Heart right ventricle (tissue), 16 donors: ENCODE measurements around the gene GBE1. TPM values are rescaled to one million over a fixed set of nuclear protein-coding genes. Genes with fewer than 3 reads are reported as not detected.
A peak's percentile ranks its signal among the peaks of the same experiment; 100 is the strongest.

Experiments used
- ATAC-seq, 8 donors: fragments of 200-7000 bp; cut with Tn5 transposase; one replicate each; pipeline ENCODE4 v1.9.1; 2020; ENCODE audit warnings: mild to moderate bottlenecking in 8 of 8, moderate library complexity in 8 of 8, moderate number of reproducible peaks in 1 of 8
- DNase-seq, 2 donors: peaks; one replicate each; pipeline ENCODE4 v3.0.0-alpha.2; 2020
- H3K27ac ChIP-seq, 10 donors: fragments of 200-600 bp; sonication (generic) in 2 of 10; one replicate each; pipeline versions ENCODE4 v1.5.0 to v1.8.0; 2020 to 2022; ENCODE audit warnings: mild to moderate bottlenecking in 3 of 10
- H3K27me3 ChIP-seq, 7 donors: fragments of 200-600 bp; one replicate each; pipeline ENCODE4 v1.8.0; 2021 to 2022; ENCODE audit warnings: mild to moderate bottlenecking in 2 of 7
- H3K36me3 ChIP-seq, 9 donors: fragments of 200-600 bp; sonication (generic) in 1 of 9; one replicate each; pipeline versions ENCODE4 v1.5.0 to v1.8.0; 2020 to 2022; ENCODE audit warnings: mild to moderate bottlenecking in 2 of 9
- H3K4me1 ChIP-seq, 9 donors: fragments of 200-600 bp; sonication (generic) in 1 of 9; one replicate each; pipeline versions ENCODE4 v1.5.0 to v1.8.0; 2020 to 2022; ENCODE audit warnings: mild to moderate bottlenecking in 4 of 9
- H3K4me3 ChIP-seq, 10 donors: fragments of 200-600 bp; sonication (generic) in 2 of 10; one replicate each; pipeline versions ENCODE4 v1.5.0 to v1.8.0; 2020 to 2022; ENCODE audit warnings: mild to moderate bottlenecking in 7 of 10, moderate library complexity in 2 of 10
- H3K9me3 ChIP-seq, 11 donors: fragments of 200-600 bp in 10 of 11; sonication (generic) in 2 of 11; one replicate each; pipeline versions ENCODE4 v1.5.0 to v1.8.0; 2013 to 2022; ENCODE audit warnings: mild to moderate bottlenecking in 2 of 11, control low read depth in 1 of 11, moderate library complexity in 1 of 11
- CTCF ChIP-seq, 9 donors: fragments of 200-600 bp; sonication (generic) in 2 of 9; IDR thresholded peaks; one replicate each; pipeline versions ENCODE4 v1.5.0 to v1.8.0; 2021 to 2022; ENCODE audit warnings: antibody characterized with exemption in 9 of 9, mild to moderate bottlenecking in 5 of 9, moderate library complexity in 1 of 9
- WGBS, 2 donors: extraction: QIAGEN DNeasy Blood & Tissue Kit; methylation state at CpG; one replicate each; pipeline ENCODE4 v1.1.7; 2013; ENCODE audit warnings: inconsistent platforms in 1 of 2; 5-methylcytosine and 5-hydroxymethylcytosine counted together
- intact Hi-C, 10 donors: fragments of 100-400 bp; cut with DNase I; formaldehyde crosslinking; loops; one replicate each; pipeline versions ENCODE4 v1.11.1 to v1.14.2; 2022
- polyA plus RNA-seq, 2 donors: library from polyadenylated mRNA; stranded (reverse); fragments of 200-250 nt; gene quantifications; one replicate each; pipeline ENCODE4 v1.2.3, GENCODE V29; 2013
- total RNA-seq, 10 donors: library from RNA; stranded (reverse); fragmentation: NEBNext Ultra II Directional in 3 of 10; extraction: Animal tissue kit (Norgen Biotek cat#: 25700) in 3 of 10; gene quantifications; one replicate each; pipeline versions ENCODE4 v1.2.1 to v1.2.4, GENCODE V29; 2021 to 2023
- donor health status: Arrhythmogenic right ventricular cardiomyopathy.
- donor health status: ischemic (EF 13 %, LVEDD 7.1; RV severe dilation, severe dysfunction).
- donor health status: healthy with polysubstance abuse.
- donor health status: DM: no; HTN: yes; CAD: no.
- donor health status: DM: no; HTN: no; CAD: no.
- donor health status: ischemic (EF 25% LVEDD 6.9; RV normal size, moderate dysfunction).
- donor health status: ischemic (EF 25% LVEDD 5.7; RV mildly dilated, moderate dysfunction).
- donor health status: healthy.
- donor health status: DM: yes; HTN: yes; CAD: no.
- donor health status: Ischemic cardiomyopathy.
- donor health status: ischemic (EF 35%, LVEDD 5.7; RV mildly dilated, moderate dysfunction).
- donor health status: nonischemic (EF 11% LVEDD 7.7; RV severe dilation, severe dysfunction).
- donor health status: DM: yes; HTN: yes; CAD: no.
- donor health status: PGD.
- donor health status: ischemic (EF 29% LVEDD 5.4; RV normal size, mild dysfunction).
- donor health status: nonischemic (EF 23%, LVEDD 6.1; RV moderate dilation, normal function).

Gene GBE1
- total and polyA plus RNA-seq, 12 donors = 24.8 to 153 (median 98.8) TPM

GRCh38 chr3:81651139-81651538 lies 110.3 kb downstream of the GBE1 start:
- ATAC-seq (peak in 3 of 8 donors; percentile 29 to 68 (median 39)), DNase-seq (no peak)
- Histone ChIP-seq H3K27ac (peak overlapping the region in 3 of 10 donors; percentile 10 to 39 (median 32)), H3K4me1 (peaks cover 0 to 28% (median 10%) of the 10 kb centered on the region in 9 donors), H3K36me3 (peaks cover 0 to 34% (median 0%) of the 10 kb centered on the region in 9 donors), H3K4me3 (no peak overlapping the region), H3K27me3 (no peaks in the 10 kb centered on the region), H3K9me3 (no peaks in the 10 kb centered on the region)
- intact Hi-C loops = no loop called here
- no peak for TF ChIP-seq CTCF (IDR thresholded peaks at IDR 0.05)
- WGBS, 2 donors = 47 to 52% methylated on average over 4 of the region's 4 CpGs

- H3K27me3 ChIP-seq = no peaks in the 10 kb centered on the region
- no peaks in the 10 kb centered on the region for H3K9me3 ChIP-seq
- H3K27ac ChIP-seq = no peak overlapping the region
- H3K4me1 ChIP-seq = peaks cover 0 to 30% (median 10%) of the 10 kb centered on the region in 9 donors
- 97% methylated on average over 3 of the region's 3 CpGs for WGBS, 2 donors
- ATAC-seq (no peak), DNase-seq (no peak)
- H3K4me3 ChIP-seq = no peak overlapping the region
- intact Hi-C loops = no loop called here
- peaks cover 0 to 40% (median 0%) of the 10 kb centered on the region in 9 donors for H3K36me3 ChIP-seq
- no peak for TF ChIP-seq CTCF (IDR thresholded peaks at IDR 0.05)
Measured at GRCh38 chr3:81650187-81650586, 111.3 kb downstream of the GBE1 start.

- Histone ChIP-seq H3K4me3 (no peak overlapping the region), H3K4me1 (peaks cover 0 to 16% (median 0%) of the 10 kb centered on the region in 9 donors), H3K9me3 (no peaks in the 10 kb centered on the region), H3K36me3 (peaks cover 0 to 72% (median 0%) of the 10 kb centered on the region in 9 donors), H3K27me3 (no peaks in the 10 kb centered on the region), H3K27ac (peak overlapping the region in 3 of 10 donors; percentile 8 to 17 (median 12))
- no peak for TF ChIP-seq CTCF (IDR thresholded peaks at IDR 0.05)
- 54 to 67% methylated on average over 1 of the region's 1 CpG for WGBS, 2 donors
- intact Hi-C loops = loop anchor here in 4 of 10 donors (10.0 kb wide), 5 partner anchors 70 to 350 kb away; no protein-coding TSS in a partner anchor
- peak in 7 of 8 donors; percentile 44 to 81 (median 72) for ATAC-seq
- no peak for DNase-seq
Measured at GRCh38 chr3:81645248-81645647, 116.2 kb downstream of the GBE1 start.

- 66 to 75% methylated on average over 2 of the region's 2 CpGs for WGBS, 2 donors
- Histone ChIP-seq H3K9me3 (no peaks in the 10 kb centered on the region), H3K27me3 (no peaks in the 10 kb centered on the region), H3K36me3 (peaks cover 0 to 69% (median 0%) of the 10 kb centered on the region in 9 donors), H3K4me3 (no peak overlapping the region), H3K27ac (no peak overlapping the region), H3K4me1 (peaks cover 0 to 16% (median 0%) of the 10 kb centered on the region in 9 donors)
- DNase-seq (no peak), ATAC-seq (peak in 7 of 8 donors; percentile 55 to 75 (median 67))
- intact Hi-C loops = loop anchor here in 7 of 10 donors (2.0 to 10.0 kb wide), 9 partner anchors 61 to 349 kb away; no protein-coding TSS in a partner anchor
- peak in 8 of 9 donors; percentile 29 to 60 (median 48) for TF ChIP-seq CTCF (IDR thresholded peaks at IDR 0.05)
Measured at GRCh38 chr3:81643721-81644120, 117.7 kb downstream of the GBE1 start.
